HFFc6 (cell line): ENCODE results near the gene PRKAR1B. TPM values are rescaled to one million over a fixed set of nuclear protein-coding genes. Genes with fewer than 3 reads are reported as not detected.

Experiments used
- DNase-seq: peaks from one replicate; pipeline ENCODE4 v3.0.0-alpha.2; 2018
- H3K27ac Mint-ChIP-seq: 2 replicates; pipeline ENCODE4 v1.8.0; 2020; ENCODE audit warnings: mild to moderate bottlenecking, mixed read lengths
- H3K27me3 Mint-ChIP-seq: 2 replicates; pipeline ENCODE4 v1.8.0; 2021; ENCODE audit warnings: mild to moderate bottlenecking, moderate library complexity, mixed read lengths; ENCODE audit not compliant: insufficient read depth
- H3K36me3 Mint-ChIP-seq: 2 replicates; pipeline ENCODE4 v1.8.0; 2021; ENCODE audit warnings: low read depth, mixed read lengths
- H3K4me1 Mint-ChIP-seq: 2 replicates; pipeline ENCODE4 v1.8.0; 2020; ENCODE audit warnings: low read depth, mixed read lengths
- H3K4me3 Mint-ChIP-seq: 2 replicates; pipeline ENCODE4 v1.8.0; 2020; ENCODE audit warnings: mild to moderate bottlenecking, moderate library complexity, mixed read lengths
- H3K9me3 Mint-ChIP-seq: 2 replicates; pipeline ENCODE4 v1.8.0; 2020; ENCODE audit warnings: mild to moderate bottlenecking, mixed read lengths
- total RNA-seq, 6 experiments: library from RNA; stranded (reverse); fragmentation: NEBNext Ultra II Directional; extraction: Animal tissue kit (Norgen Biotek cat#: 25700); gene quantifications; 2 replicates in 1 of 6; 3 replicates in 5 of 6; pipeline ENCODE4 v1.2.3, GENCODE V29; 2021
- TF ChIP-seq, protein P1 (sequence below): fragments of 200-600 bp; sonication (generic); IDR thresholded peaks from 2 replicates; pipeline ENCODE4 v1.5.0; 2021; ENCODE audit warnings: antibody characterized with exemption, mild to moderate bottlenecking

The PRKAR1B gene
- total RNA-seq, 6 experiments from 2014 or later = 15.5 to 22.7 (median 17.1) TPM

DNA sequence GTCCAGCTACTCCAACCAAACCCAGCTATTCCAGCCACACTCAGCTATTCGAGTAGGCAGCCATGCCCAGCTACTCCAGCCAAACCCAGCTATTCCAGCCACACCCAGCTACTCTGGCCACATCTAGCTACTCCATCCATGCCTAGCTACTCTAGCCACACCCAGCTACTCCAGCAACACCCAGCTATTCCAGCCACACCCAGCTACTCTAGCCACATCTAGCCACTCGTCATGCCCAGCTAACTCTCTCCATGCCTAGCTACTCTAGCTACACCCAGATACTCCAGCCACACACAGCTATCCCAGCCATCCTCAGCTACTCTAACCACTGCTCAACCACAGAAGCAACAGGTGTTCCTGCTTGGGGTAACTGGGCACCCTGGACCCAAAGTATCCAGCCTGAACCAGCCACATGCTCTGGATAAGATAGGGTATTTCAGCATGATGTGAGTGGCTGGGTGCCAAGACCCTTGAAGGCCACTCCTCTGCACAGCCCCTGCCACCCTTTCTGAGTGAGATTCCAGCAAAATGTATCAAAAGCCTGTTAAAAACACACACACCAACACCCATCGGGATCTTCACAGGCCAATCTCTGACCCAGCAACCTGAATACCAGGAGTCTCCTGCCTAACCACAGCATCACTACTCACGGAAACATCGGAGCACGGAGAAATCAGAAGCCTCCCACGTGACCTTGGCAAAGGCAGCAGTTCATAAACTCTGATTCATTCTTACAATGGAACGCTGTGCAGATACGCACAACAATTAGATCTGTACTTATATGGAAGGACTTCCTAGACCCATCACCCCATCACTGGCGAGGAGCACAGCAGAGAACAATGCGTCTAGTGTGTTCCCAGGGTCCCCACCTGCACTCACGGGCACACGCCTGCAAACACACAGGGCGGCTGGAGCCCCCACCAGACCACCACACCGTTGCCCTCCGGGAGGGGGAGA is 52.3 kb downstream of the PRKAR1B start:
- no peak overlapping the region for H3K4me3 Mint-ChIP-seq
- peaks cover 9% of the 10 kb centered on the region for H3K9me3 Mint-ChIP-seq
- TF ChIP-seq, protein P1, sequence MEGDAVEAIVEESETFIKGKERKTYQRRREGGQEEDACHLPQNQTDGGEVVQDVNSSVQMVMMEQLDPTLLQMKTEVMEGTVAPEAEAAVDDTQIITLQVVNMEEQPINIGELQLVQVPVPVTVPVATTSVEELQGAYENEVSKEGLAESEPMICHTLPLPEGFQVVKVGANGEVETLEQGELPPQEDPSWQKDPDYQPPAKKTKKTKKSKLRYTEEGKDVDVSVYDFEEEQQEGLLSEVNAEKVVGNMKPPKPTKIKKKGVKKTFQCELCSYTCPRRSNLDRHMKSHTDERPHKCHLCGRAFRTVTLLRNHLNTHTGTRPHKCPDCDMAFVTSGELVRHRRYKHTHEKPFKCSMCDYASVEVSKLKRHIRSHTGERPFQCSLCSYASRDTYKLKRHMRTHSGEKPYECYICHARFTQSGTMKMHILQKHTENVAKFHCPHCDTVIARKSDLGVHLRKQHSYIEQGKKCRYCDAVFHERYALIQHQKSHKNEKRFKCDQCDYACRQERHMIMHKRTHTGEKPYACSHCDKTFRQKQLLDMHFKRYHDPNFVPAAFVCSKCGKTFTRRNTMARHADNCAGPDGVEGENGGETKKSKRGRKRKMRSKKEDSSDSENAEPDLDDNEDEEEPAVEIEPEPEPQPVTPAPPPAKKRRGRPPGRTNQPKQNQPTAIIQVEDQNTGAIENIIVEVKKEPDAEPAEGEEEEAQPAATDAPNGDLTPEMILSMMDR = no peak
- no peak for DNase-seq
- no peak overlapping the region; the same call in 1 of the 2 replicates for H3K27ac Mint-ChIP-seq
- no peaks in the 10 kb centered on the region; the same call in 1 of the 2 replicates for H3K27me3 Mint-ChIP-seq
- H3K36me3 Mint-ChIP-seq = peaks cover 35% of the 10 kb centered on the region
- H3K4me1 Mint-ChIP-seq = no peaks in the 10 kb centered on the region

DNA sequence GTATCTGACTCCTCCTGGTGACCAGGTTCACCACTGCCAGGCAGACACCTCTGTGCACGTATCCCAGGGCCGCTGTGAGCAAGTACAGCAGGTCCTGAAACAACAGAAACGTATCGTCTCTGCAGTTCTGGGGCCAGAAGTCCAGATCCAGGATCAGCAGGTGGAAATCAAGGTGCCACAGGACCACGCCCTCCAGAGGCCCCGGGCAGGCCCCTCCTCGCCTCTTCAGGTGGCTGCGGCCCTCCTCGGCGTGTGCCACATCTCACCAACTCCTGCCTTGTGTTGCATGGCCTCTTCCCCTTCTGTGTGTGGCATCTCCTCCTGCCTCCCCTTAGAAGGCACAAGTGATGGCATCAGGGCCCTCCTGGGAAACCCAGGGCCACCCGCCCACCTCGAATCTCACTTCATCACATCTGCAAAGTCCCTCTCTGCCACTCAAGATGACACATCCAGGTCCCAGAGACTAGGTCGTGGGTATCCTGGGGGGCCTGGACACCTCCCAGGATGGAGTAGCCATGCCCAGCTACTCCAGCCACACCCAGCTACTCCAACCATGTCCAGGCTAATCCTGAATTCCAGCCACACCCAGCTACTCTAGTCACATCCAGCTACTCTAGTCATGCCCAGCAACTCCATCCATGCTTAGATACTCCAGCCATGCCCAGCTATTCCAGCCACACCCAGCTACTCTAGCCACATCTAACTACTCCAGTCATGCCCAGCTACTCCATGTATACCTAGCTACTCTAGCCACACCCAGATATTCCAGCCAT is 53.2 kb downstream of the PRKAR1B start:
- no peak overlapping the region for H3K4me3 Mint-ChIP-seq
- no peak overlapping the region; the same call in 1 of the 2 replicates for H3K27ac Mint-ChIP-seq
- no peaks in the 10 kb centered on the region; the same call in 1 of the 2 replicates for H3K27me3 Mint-ChIP-seq
- TF ChIP-seq, protein P1 = no peak
- H3K9me3 Mint-ChIP-seq = peaks cover 11% of the 10 kb centered on the region
- H3K36me3 Mint-ChIP-seq = peaks cover 32% of the 10 kb centered on the region
- H3K4me1 Mint-ChIP-seq = no peaks in the 10 kb centered on the region
- no peak for DNase-seq

DNA sequence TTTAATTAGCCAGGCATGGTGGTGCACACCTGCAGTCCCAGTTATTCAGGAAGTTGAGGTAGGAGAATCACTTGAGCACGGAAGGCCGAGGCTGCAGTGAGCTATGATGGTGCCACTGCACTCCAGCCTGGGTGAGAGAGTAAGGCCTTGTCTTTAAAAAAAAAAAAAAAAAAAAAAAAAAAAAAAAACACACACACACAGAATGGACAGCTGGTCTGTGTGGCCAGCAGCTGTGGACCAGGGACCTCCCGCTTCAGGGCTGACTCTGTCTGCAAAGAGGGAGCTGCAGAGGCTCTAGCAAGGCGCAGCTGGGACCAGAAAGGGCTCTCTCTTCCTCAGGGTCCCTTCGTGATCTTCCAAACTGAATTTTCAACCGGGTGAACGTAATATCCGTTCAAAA is 54.2 kb downstream of the PRKAR1B start:
- no peaks in the 10 kb centered on the region for H3K4me1 Mint-ChIP-seq
- H3K27me3 Mint-ChIP-seq = no peaks in the 10 kb centered on the region; the same call in 1 of the 2 replicates
- DNase-seq = no peak
- H3K4me3 Mint-ChIP-seq = no peak overlapping the region
- TF ChIP-seq, protein P1 = no peak
- peaks cover 14% of the 10 kb centered on the region for H3K9me3 Mint-ChIP-seq
- peaks cover 35% of the 10 kb centered on the region for H3K36me3 Mint-ChIP-seq
- H3K27ac Mint-ChIP-seq = no peak overlapping the region

DNA sequence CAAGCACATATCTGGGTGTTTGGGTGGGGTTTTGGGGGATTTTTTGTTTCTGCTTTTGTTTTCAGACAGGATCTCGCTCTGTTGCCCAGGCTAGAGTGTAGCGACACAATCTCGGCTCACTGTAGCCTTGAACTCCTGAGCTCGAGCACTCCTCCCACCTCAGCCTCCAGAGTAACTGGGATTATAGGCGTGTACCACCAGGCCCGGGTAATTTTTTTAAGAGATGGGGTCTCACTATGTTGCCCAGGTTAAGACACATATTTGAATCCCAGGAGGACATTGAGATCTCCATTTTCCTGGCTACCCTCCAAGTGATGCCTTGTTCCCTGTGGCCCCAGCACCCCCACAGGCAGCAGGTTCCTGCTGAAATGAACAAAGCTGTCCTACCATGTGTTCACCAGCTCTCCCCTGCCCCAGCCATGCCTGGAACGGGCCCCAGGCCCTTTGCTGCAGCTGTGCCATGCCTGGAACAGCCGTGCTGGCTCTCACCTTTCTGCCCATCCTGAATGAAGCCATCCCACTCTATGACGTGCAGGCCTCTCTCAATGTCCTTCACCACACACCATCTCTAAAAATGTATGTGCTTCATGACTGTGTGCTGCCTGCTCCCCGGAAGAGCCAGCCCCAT is 55.6 kb downstream of the PRKAR1B start:
- no peak for DNase-seq
- Mint-ChIP-seq H3K27me3 (no peaks in the 10 kb centered on the region; the same call in 1 of the 2 replicates), H3K27ac (no peak overlapping the region), H3K9me3 (peaks cover 14% of the 10 kb centered on the region), H3K4me1 (no peaks in the 10 kb centered on the region), H3K36me3 (peaks cover 32% of the 10 kb centered on the region), H3K4me3 (no peak overlapping the region)
- TF ChIP-seq, protein P1 = no peak
